ENCODE results near the gene TNIP1.

DNA sequence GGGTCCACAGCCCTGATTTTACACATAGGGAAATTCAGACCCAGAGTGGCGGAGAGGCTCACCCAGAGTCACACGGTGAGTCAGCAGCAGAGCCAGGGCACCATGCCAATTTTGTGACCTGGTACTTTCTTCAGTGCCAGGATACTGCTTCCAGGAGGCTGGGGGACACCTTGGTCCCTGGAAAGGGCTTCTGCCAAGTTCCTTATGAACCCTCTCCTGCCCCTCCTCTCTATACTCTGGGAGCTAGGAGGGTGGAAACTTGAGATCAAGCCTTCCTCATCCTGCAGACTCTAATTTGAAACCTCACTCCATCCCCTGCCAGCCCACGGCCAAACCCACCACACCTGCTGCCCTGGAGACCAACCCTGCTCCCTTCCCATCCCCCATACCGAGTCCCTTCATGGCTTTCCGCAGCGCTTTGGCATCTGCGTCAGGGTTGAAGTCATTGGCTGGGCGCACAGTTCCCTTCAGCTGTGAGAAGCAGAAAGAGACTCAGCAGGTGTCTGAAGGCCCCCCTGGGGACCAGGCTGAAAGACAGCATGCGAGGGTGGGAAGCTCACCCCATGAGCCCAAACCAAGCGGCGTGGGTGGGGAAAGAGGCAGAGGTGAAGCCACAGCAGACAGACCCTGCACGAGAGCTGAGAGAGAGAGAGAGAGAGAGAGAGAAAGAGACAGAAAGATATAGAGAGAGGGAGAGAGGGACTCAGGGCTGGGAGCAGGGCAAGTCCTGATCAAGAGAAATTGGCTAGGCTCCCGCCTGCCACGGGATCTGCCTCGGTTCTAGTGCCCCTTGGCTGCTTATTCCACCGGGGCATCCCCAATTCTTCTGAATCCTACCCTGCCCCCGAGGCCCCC, 43.3 kb upstream of the TNIP1 start:
- TF ChIP-seq, protein P1, sequence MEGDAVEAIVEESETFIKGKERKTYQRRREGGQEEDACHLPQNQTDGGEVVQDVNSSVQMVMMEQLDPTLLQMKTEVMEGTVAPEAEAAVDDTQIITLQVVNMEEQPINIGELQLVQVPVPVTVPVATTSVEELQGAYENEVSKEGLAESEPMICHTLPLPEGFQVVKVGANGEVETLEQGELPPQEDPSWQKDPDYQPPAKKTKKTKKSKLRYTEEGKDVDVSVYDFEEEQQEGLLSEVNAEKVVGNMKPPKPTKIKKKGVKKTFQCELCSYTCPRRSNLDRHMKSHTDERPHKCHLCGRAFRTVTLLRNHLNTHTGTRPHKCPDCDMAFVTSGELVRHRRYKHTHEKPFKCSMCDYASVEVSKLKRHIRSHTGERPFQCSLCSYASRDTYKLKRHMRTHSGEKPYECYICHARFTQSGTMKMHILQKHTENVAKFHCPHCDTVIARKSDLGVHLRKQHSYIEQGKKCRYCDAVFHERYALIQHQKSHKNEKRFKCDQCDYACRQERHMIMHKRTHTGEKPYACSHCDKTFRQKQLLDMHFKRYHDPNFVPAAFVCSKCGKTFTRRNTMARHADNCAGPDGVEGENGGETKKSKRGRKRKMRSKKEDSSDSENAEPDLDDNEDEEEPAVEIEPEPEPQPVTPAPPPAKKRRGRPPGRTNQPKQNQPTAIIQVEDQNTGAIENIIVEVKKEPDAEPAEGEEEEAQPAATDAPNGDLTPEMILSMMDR (IDR thresholded peaks at IDR 0.05) = no peak
- no peak for TF ChIP-seq POLR2A (IDR thresholded peaks at IDR 0.05)

All from testis (tissue), 2 donors.